GM21717 (cell line): Measurements from ENCODE around the gene ABCA7.

Experiments used
- ATAC-seq: cut with Tn5 transposase; IDR thresholded peaks from one replicate; pipeline ENCODE4 v1.9.1; 2021; ENCODE audit warnings: mild to moderate bottlenecking, moderate library complexity; ENCODE audit not compliant: unreplicated experiment

ABCA7 gene

GRCh38 chr19:1040476-1041271 is 767 bp downstream of the ABCA7 start:
- peak; percentile 34 for ATAC-seq

GRCh38 chr19:1041272-1041834 is 1.4 kb downstream of the ABCA7 start:
- no peak for ATAC-seq

GRCh38 chr19:1041835-1042685 is 2.2 kb downstream of the ABCA7 start:
- ATAC-seq: no peak

- ATAC-seq: no peak
These were observed 3.0 kb downstream of the ABCA7 start for GRCh38 chr19:1042689-1043511.

- no peak for ATAC-seq
These were observed 5.3 kb downstream of the ABCA7 start for GRCh38 chr19:1045247-1045603.

GRCh38 chr19:1046117-1046626 is 6.3 kb downstream of the ABCA7 start:
- ATAC-seq: no peak

GRCh38 chr19:1046836-1047695 is 7.2 kb downstream of the ABCA7 start:
- no peak for ATAC-seq

- no peak for ATAC-seq
These were observed 7.8 kb downstream of the ABCA7 start for GRCh38 chr19:1047696-1048147.

GRCh38 chr19:1049106-1049505 is 9.2 kb downstream of the ABCA7 start:
- no peak for ATAC-seq

- ATAC-seq: no peak
These were observed 9.9 kb downstream of the ABCA7 start for GRCh38 chr19:1049800-1050199.

- no peak for ATAC-seq
These were observed 11.3 kb downstream of the ABCA7 start for GRCh38 chr19:1050989-1051788.

GRCh38 chr19:1051791-1052190 is 11.9 kb downstream of the ABCA7 start:
- no peak for ATAC-seq

- no peak for ATAC-seq
These were observed 12.6 kb downstream of the ABCA7 start for GRCh38 chr19:1052349-1052975.

- no peak for ATAC-seq
These were observed 13.5 kb downstream of the ABCA7 start for GRCh38 chr19:1053176-1054101.

GRCh38 chr19:1054102-1055027 is 14.5 kb downstream of the ABCA7 start:
- ATAC-seq: no peak

GRCh38 chr19:1055028-1055425 is 15.1 kb downstream of the ABCA7 start:
- no peak for ATAC-seq
